IPS-NIHi7 (cell line): ENCODE results near the gene GTF2H2.
"Not testable (repeated sequence)": the region's sequence is repeated elsewhere in the genome, so short reads cannot be mapped to it uniquely, and the experiment has no call there.

Source experiments
- DNase-seq: peaks from one replicate; pipeline ENCODE4 v3.0.0; 2012; ENCODE audit warnings: mixed read lengths; ENCODE audit errors: extremely low spot score

GTF2H2 gene

DNA sequence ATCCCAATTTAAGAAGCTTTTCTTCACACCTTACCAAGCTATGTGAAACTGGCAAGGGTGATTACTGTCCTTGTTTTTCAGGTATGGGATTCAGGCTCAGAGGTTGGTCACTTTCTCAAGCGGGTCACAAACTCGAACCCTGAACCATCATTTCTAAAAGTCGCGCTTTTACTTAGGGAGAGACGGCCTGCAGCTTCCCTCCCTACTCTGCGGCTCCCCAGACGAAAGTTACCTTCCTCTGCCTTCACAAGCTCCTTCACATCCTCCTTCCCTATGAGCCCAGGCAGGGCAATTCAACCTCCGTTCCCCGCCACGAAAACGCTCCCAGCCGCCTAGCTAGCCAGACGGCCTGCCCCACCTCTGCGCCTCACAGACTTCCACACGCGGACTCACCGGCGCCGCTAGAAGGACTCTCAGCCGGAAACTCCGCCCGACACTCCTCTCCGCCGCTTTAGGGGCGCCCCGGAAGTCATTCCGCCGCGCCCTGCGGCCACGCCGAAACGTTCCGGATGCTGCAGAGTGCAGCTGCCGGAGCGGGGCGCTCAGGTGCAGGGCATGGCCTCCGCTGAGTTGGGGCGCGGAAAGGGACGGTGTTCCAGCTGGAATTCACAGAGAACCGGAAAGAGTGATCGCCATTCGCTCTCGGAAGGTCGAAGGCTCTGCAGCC is at the start of gene GTF2H2:
Gene GTF2H2, minus strand, starts transcription at position 415 of the 667 bp plus-strand sequence. CDS start 4,913 bp downstream, outside the sequence.
- not testable (repeated sequence) for DNase-seq

DNA sequence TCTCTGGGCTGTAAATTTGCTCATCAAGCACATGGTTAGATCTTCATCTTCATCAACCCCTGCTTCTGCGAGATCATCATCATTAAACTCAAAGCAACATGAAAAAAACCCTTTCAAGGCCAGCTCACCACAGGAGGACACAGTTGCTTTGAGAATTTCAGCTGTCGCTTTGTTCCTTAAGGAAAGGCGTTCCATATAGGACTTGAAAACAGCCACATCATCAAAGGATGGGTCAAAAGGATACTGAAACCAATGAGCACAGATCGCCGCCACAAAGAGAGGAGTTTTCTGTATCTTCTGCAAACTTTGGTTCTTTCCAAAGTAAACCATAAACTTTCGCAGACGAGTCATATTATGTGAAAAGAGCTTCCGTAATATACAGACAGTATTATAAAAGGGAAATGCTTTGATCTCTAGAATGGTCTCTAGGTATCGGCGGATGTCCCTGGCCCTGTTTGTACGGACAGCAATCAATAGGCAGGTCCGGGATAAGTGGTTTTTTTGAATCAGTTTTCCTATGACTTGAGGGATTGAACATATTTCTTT is 42.3 kb upstream of the GTF2H2 start:
- not testable (repeated sequence) for DNase-seq

DNA sequence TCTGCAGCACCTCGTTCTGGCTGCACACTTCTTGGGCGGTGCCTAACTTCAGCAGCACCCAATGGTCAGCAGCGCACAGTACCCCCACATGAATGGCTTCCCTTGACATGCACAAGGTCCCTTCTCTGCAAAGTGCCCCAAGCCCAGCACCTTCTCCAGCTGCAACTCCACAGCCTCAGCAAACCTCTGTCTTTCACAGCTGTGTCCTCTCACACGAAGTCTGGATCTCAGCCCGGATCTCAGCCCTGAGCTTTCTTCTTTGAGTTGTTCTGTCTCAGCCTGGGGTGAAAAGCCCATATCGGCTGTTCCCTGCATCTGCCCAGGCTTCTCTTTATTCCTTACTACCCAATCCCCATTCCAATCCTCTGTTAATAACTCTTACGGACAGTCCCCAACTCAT is 32.5 kb upstream of the GTF2H2 start:
- not testable (repeated sequence) for DNase-seq

DNA sequence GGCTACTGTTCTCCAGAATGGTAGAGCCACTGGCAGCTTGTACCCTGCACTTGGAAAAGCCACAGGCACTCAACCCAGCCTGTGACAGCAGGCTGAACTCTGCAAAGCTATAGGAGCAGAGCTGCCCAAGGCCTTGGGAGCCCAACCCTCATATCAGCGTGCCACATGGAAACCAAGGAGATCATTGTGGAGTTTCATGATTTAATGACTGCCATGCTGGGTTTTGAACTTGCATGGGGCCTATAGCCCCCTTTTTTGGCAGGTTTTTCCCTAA is 30.4 kb upstream of the GTF2H2 start:
- DNase-seq: not testable (repeated sequence)

DNA sequence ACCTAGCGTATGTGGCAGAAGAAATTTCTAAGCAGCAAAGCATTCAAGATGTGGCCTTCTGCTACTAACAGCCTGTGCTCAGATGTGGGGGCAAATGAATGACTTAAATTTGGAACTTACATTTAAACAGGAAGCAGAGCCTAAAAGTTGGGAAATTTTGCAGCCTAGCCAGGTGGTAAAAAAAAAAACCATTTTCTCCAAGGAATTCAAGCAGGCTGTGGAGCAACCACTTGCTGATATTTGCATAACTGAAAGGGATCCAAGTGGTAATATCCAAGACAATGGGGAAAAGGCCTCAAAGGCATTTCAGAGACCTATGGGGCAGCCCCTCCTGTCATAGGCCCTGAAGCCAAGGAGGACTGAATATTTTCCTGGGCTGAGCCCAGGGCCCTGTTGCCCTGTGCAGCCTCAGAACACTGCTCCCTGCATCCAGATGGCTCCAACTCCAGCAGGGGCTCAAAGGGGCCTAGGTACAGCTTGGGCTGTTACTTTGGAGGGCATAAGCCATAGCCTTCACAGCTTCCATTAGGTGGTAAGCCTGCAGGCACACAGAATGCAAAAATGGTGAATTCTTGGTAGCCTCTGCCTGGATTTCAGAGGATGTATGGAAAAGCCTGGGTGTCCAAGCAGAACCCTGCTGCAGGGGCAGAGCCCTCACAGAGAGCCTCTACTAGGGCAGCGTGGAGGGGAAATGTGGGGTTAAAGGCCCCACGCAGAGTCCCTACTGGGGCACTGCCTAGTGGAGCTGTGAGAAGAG is 29.9 kb upstream of the GTF2H2 start:
- DNase-seq: not testable (repeated sequence)

DNA sequence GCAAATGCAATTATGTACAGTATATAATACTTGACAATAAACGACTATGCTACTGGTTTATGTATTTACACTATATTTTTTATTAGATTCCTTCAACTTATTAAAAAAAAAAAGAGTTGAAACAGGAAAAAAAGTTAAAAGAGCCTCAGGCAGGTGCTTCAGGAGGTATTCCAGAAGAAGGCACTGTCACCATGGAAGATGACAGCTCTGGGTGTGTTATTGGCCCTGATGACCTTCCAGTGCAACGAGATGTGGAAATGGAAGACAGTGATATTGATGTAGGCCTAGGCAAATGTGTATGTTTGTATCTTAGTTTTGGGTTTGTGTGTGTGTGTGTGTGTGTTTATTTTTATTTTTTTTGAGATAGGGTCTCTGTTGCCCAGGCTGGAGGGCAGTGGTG is 22.3 kb upstream of the GTF2H2 start:
- DNase-seq: not testable (repeated sequence)

DNA sequence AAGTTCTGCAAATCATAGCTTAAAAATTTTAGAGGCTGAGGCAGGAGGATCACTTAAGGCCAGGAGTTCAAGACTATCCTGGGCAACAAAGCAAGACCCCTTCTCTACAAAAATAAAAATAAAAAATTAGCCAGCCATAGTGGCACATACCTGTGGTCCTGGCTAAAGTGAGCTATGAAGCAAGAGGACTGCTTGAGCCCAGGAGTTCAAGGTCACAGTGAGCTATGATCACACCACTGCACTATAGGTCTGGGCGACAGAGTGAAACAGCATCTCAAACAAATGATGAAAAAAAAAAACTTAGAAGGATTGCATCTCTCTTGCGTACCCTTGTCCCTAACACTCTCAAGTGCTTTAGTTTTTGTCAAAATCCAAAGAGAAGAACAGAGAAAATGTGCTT is 21.3 kb upstream of the GTF2H2 start:
- DNase-seq: not testable (repeated sequence)

DNA sequence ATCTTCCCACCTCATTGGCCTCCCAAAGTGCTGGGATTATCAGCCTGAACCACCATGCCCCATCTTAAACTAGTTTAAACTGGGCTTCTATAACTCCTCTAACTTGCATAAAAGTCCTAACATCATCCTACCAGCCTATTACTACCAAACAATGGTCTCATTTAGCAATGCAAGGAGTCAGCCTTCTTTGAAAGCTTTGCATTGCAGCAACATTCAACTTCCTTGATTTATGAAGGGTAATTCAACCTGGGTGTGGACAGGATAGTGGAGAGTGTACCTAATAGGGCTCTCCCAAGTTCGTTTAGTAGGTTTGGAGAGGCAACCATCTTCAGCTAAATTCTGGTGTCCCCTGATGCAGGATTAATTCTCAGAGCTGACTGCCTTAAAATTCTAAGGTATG is 18.7 kb upstream of the GTF2H2 start:
- DNase-seq: not testable (repeated sequence)

DNA sequence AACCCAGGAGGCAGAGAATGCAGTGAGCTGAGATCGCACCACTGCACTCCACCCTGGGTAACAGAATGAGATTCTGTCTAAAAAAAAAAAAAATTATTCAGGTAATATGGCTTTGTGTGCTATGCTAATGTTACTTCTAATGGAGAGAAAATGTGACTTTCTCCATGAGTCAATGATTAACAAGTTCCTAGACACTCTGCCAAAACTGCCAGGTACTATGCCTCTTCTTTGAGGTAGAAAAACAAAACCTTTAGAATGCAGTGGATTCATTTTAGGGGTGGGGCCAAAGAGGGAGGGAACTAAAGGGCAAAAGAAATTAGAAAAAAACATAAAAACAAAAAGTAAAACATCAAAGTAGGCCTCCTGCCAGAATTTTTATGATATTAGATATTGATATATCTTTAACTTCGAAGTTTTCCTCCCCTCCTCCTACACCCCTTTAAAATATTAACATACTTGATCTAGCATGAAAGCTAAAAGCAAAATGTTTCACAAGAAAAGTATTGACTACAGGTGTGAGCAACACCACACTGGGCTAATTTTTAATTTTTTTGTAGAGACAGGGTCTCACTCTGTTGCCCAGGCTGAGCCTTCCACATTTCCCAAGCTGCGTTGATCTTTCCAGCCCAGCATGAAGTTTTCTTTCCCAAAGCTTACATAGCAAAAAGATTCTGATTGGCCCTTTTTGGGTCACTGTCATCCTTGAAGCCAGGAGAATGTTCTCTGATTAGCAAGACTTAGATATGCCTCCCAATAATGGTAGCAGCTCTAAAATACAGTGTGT is 17.0 kb upstream of the GTF2H2 start:
- DNase-seq: not testable (repeated sequence)

DNA sequence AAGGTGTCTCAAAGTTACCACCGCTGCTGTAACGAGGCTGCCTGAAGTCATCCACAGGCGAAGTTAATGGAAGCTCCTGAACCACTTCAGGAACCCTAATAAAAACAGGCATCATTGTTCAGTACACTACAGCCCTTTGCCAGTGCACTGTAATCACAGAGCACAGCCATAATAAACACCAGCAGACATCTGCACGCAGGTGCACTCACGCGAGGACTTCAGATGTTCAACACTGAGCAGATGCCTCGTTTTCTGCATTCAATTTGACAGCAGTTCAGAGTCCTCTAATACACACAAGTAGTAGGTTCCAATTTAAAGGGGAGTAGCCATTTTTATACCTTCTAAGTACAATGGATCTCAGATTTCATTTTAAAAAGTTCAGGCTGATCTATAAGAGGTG is 15.4 kb upstream of the GTF2H2 start:
- DNase-seq: not testable (repeated sequence)

DNA sequence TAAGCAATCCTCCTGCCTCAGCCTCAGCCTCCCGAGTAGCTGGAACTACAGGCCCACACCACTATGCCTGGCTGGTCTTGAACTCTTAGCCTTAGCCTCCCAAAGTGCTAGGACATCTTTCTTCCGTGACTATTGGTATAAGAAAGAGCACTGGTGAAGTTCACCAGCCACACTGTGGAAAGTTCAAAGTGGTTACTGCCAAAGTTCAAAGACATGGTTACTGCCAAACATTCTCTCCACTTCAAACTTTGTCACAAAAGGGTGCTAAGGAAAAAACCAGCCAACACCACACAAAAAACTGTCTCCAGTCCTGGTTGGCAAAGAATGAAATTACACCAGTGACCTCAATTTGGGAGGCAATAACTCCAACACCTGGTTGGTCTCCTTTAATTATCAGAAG is 14.9 kb upstream of the GTF2H2 start:
- DNase-seq: not testable (repeated sequence)

DNA sequence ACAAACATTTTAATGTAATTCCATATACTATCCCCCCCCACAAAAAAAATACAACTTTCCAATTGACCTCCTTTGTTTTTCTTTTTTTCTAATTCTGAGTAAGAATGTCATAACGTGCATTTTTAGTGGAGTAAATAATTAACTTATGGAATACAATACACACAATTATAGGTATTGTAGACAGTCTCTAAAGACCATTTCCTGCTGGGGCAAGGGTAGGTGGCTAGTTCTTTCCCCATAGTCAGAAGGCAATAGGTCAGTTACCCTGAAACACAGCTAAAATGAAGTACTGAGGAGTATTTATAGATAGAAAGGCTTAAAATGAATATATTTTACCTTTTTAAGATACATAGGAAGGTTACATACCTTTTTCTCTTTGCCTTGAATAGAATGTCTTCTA is 6.2 kb downstream of the GTF2H2 start:
- not testable (repeated sequence) for DNase-seq

DNA sequence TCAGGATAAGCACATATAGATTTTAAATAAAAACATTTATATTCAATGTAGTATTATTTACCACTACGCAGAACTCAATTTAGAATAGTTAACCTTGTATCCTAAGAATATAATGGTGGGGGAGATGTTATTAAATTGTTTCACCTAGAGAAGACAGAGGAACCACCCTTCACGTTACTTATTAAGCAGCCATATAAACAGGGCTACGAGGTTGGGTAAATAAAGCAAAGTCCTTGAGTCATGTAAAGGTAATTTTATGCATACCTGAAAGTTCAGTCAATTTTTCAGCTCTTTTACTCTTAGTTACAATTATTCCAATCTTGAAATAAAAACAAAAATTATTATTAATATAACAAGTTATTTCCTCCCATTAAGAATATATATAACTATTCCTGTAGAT is 8.1 kb downstream of the GTF2H2 start:
- DNase-seq: not testable (repeated sequence)

DNA sequence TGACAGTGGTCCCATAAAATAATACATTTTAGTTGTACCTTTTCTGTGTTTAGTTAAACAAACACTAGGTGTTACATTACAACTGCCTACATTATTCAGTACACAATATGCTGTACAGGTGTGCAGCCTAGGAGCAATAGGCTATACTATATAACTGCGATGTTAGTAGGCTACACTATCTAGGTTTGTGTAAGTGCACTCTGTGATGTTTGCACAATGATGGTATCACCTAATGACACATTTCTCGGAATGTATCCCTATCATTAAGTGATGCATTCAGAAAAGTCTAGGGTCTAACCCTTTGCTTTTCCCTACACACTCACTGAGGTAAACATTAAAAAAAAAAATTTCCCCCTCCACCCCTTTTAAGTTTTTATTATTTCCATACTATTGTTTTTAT is 22.7 kb downstream of the GTF2H2 start:
- DNase-seq: not testable (repeated sequence)

DNA sequence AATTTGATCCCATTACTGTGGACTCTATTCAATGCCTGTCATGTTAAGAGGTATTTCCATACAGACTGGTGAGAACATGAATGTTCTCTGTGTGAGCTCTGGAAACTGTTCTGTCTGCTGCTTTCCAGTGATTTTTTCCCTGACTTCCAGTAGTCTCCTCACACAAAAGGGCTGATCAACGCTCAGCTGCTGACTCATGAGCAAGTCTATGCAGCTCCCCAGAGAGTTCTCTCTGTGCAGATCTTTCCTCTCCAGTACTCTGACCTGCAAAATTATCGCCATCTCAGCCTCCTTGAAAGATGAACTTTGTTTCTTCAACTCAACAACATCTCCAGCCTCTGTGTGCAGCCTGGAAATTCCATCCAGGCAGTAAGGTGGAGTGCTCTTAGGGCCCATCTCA is 23.3 kb downstream of the GTF2H2 start:
- not testable (repeated sequence) for DNase-seq

DNA sequence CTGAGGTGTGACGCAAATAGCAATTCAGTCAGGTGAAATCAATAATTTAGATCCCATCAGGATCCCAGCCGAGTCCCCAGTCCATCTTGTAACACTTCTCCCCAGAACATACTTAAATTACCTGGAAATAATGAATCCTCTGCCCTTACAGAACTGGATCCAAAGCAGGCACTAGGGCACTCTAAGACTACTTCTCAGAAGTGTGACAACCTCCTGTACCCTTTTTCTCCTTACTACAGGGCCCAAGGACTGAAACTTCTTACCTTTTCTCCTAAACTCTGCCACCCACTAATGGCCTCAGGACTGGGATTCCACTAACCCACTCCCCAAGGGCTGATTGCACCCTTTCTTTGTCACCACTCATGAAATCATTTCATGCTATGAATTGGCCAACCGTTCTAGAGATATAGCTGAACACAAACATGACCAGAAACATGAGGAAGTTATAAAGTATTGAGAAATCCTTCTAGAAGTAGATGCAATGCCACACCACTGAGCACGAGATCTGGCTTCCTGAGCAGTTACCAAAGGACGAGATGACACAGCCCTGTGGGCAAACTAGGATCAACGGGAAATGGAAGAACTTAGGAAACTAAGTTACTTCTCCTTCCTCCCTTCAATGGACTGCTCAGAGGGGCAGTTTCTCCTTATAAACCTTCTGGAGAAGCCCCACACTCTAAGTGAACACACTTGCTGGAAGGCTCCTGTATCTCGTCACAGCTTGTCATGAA is 36.3 kb downstream of the GTF2H2 start:
- not testable (repeated sequence) for DNase-seq

DNA sequence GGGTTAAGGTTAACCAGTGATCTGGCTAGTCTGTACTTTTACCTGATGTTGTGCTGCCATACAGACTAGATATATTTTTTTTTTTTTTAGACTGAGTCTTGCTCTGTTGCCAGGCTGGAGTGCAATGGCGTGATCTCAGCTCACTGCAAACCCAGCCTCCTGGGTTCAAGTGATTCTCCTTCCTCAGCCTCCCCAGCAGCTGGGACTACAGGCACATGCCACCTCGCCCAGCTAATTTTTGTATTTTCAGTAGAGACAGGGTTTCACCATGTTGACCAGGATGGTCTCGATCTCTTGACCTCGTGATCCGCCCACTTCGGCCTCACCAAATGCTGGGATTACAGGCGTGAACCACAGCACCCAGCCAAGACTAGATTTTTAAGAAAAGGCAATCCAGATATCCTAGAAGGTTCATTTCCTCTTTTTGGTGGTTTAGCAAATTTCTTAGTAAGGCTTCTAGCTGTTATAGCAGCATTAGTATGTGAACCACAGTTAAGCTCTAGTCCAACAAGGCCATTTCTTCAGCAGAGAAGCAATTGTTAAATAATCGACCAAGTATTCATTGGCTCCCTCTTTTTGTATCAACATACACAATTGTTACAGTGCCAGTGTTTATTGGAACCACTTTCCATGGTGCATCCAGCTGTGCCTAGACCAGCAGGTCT is 42.1 kb downstream of the GTF2H2 start, which contains the start of gene NAIP:
Gene NAIP, minus strand, starts transcription at position 51 of the 665 bp plus-strand sequence. CDS start 12,424 bp downstream, outside the sequence.
- not testable (repeated sequence) for DNase-seq

DNA sequence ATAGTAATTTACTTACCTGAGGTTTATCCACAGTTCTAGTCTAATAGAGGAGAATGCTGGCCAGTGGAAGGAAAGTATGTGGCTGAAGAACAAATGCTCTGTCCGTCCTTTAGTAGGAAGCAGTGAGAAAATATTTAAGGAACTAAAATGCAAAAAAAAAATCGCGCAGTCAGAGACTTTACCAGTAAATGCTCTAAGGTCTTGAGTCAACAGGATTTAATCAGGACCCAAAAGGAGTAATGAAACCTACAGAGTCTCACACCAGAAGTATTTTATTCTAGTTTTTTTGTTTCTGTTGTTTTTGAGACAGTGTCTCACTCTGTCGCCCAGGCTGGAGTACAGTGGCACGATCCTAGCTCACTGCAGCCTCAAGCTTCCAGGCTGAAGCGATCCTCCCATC is 46.8 kb downstream of the GTF2H2 start:
- DNase-seq: not testable (repeated sequence)

DNA sequence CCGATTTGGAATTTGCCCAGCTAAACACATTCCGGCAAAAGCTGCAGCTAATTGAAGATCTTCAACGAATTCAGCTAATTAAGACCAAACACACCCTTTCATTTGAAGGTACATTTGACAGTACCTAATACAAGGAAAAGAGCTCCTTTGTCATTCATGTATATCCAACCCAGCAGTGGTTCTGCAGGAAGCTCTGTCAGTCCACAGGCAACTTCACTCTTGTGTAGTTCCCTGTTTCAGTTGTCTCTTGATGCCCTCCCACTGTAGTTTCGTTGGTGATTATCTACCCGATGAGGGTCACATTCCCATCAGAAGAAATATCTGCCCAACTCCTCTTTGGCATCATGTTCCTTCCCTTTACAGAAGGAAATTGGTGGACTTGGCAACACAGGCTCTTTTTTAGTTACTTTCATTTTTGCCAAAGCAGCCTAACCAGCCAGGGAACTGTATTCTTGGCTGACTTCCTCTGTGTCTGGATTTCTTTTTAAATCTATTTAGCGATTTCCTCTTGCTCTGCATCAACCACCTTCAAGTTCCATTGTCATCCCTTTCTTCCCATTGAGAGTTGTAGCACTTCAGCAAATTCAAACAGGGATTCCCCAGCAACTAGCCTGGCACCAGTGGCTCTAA is 49.0 kb downstream of the GTF2H2 start:
- not testable (repeated sequence) for DNase-seq

DNA sequence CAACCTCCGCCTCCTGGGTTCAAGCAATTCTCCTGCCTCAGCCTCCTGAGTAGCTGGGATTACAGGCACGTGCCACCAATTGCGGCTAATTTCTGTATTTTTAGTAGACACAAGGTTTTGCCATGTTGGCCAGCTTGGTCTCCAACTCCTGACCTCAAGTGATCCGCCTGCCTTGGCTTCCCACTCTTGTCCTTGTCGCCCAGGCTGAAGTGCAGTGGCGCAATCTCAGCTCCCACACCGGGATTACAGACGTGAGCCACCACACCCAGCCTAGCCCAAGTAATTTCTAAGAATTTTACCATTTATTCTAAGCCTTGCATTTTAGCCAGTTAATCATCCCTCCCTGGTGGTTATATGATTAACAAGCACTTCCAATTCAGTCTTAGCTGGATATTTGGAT is 53.3 kb downstream of the GTF2H2 start:
- DNase-seq: no peak
